Measurements from ENCODE around the gene CLDN12.
"Not testable (repeated sequence)": the region's sequence is repeated elsewhere in the genome, so short reads cannot be mapped to it uniquely, and the experiment has no call there.

The CLDN12 gene

GRCh38 chr7:90445633-90446032, 42.4 kb downstream of the CLDN12 start:
- no peak for DNase-seq

- no peak for DNase-seq
Measured at GRCh38 chr7:90446137-90446899, 43.1 kb downstream of the CLDN12 start.

GRCh38 chr7:90453259-90453891, 50.1 kb downstream of the CLDN12 start:
- DNase-seq, result no peak

GRCh38 chr7:90453931-90454330, 50.7 kb downstream of the CLDN12 start:
- no peak for DNase-seq

- peak; percentile 43 for DNase-seq
Measured at GRCh38 chr7:90455163-90456030, 52.1 kb downstream of the CLDN12 start.

- no peak for DNase-seq
Measured at GRCh38 chr7:90458104-90458503, 54.8 kb downstream of the CLDN12 start.

- no peak for DNase-seq
Measured at GRCh38 chr7:90459888-90460287, 56.6 kb downstream of the CLDN12 start.

- no peak for DNase-seq
Measured at GRCh38 chr7:90461219-90461618, 58.0 kb downstream of the CLDN12 start.

GRCh38 chr7:90463151-90463628, 59.9 kb downstream of the CLDN12 start:
- DNase-seq, result not testable (repeated sequence)
